IMR-90 (cell line): ENCODE measurements around the gene ANO4. TPM values are rescaled to one million over a fixed set of nuclear protein-coding genes. Genes with fewer than 3 reads are reported as not detected.

Experiments used
- ATAC-seq: fragments of 200-7000 bp; cut with Tn5 transposase; 2 replicates; pipeline ENCODE4 v1.9.1; 2020; ENCODE audit warnings: low read depth, mild to moderate bottlenecking, moderate library complexity
- BruUV-seq: library from RNA; stranded (reverse); fragments of 400-500 nt; replicated peaks from 2 replicates; lab custom pipeline; 2021; lab: Mats Ljungman, UMichigan
- CTCF ChIA-PET: fragments of 300-600 bp; formaldehyde crosslinking; extraction: SDS; loops from one replicate; lab custom pipeline; 2021; ENCODE audit warnings: antibody characterized with exemption; lab: Yijun Ruan, JAX
- POLR2A ChIA-PET: fragments of 300-600 bp; sonication (Branson Sonifier 250); formaldehyde crosslinking; loops from one replicate; lab custom pipeline; 2022; ENCODE audit warnings: antibody characterized with exemption; ENCODE audit not compliant: unreplicated experiment; lab: Charles Lee
- DNase-seq: peaks from one replicate; pipeline ENCODE4 v3.0.0; 2013
- H2AFZ ChIP-seq: replicated peaks from 2 replicates; pipeline ENCODE3; 2013; ENCODE audit warnings: low read length, mild to moderate bottlenecking; ENCODE audit not compliant: poor library complexity
- H2AK5ac ChIP-seq: 2 replicates; pipeline ENCODE4 v1.6.1; 2013; ENCODE audit warnings: low read depth, low read length, inconsistent platforms
- H2AK9ac ChIP-seq: replicated peaks from 2 replicates; pipeline ENCODE3; 2013; ENCODE audit warnings: mild to moderate bottlenecking, low read depth, low read length, moderate library complexity; ENCODE audit not compliant: poor library complexity
- H2BK120ac ChIP-seq: 2 replicates; pipeline ENCODE4 v1.6.1; 2013; ENCODE audit warnings: low read depth, low read length, inconsistent platforms
- H2BK15ac ChIP-seq: 3 replicates; pipeline ENCODE4 v1.6.1; 2013; ENCODE audit warnings: low read depth, low read length, inconsistent platforms
- H2BK20ac ChIP-seq: 2 replicates; pipeline ENCODE4 v1.6.1; 2013; ENCODE audit warnings: low read depth, mild to moderate bottlenecking, inconsistent platforms, low read length, moderate library complexity
- H2BK5ac ChIP-seq: 2 replicates; pipeline ENCODE4 v1.6.1; 2013; ENCODE audit warnings: mild to moderate bottlenecking, low read depth, low read length, inconsistent platforms; ENCODE audit not compliant: poor library complexity, severe bottlenecking
- H3K14ac ChIP-seq: replicated peaks from 2 replicates; pipeline ENCODE4 v1.6.1; 2013; ENCODE audit warnings: low read depth, low read length, inconsistent platforms
- H3K18ac ChIP-seq: 2 replicates; pipeline ENCODE4 v1.6.1; 2013; ENCODE audit warnings: low read depth, low read length, control low read depth
- H3K23ac ChIP-seq: 2 replicates; pipeline ENCODE4 v1.6.1; 2013; ENCODE audit warnings: low read depth, low read length, inconsistent platforms
- H3K27ac ChIP-seq: 2 replicates; pipeline ENCODE4 v1.5.1; 2013; ENCODE audit warnings: mild to moderate bottlenecking, control low read depth, low read length; ENCODE audit not compliant: insufficient read depth
- H3K27me3 ChIP-seq: 2 replicates; pipeline ENCODE4 v1.6.1; 2013; ENCODE audit warnings: low read length; ENCODE audit not compliant: control insufficient read depth, insufficient read depth
- H3K36me3 ChIP-seq: 2 replicates; pipeline ENCODE4 v1.6.1; 2013; ENCODE audit warnings: low read length, mixed read lengths; ENCODE audit not compliant: control insufficient read depth, insufficient read depth
- H3K4ac ChIP-seq: 2 replicates; pipeline ENCODE4 v1.6.1; 2013; ENCODE audit warnings: low read depth, low read length, inconsistent platforms
- H3K4me1 ChIP-seq: 2 replicates; pipeline ENCODE4 v1.6.1; 2013; ENCODE audit warnings: low read length, mixed read lengths; ENCODE audit not compliant: control insufficient read depth, insufficient read depth
- H3K4me2 ChIP-seq: 2 replicates; pipeline ENCODE4 v1.6.1; 2013; ENCODE audit warnings: low read depth, mild to moderate bottlenecking, control low read depth, low read length, moderate library complexity
- H3K4me3 ChIP-seq: 2 replicates; pipeline ENCODE4 v1.5.1; 2013; ENCODE audit warnings: low read depth, mild to moderate bottlenecking, control low read depth, low read length, moderate library complexity; ENCODE audit not compliant: insufficient read depth
- H3K56ac ChIP-seq: 2 replicates; pipeline ENCODE4 v1.6.1; 2013; ENCODE audit warnings: low read length, inconsistent platforms; ENCODE audit not compliant: insufficient read depth; ENCODE audit errors: extremely low read depth
- H3K79me1 ChIP-seq, 2 experiments: 2 replicates each; pipeline ENCODE4 v1.6.1; 2013; ENCODE audit warnings: low read length in 2 of 2, inconsistent platforms in 1 of 2, low read depth in 1 of 2
- H3K9ac ChIP-seq: 2 replicates; pipeline ENCODE4 v1.6.1; 2013; ENCODE audit warnings: low read depth, low read length, control low read depth
- H3K9me1 ChIP-seq: 2 replicates; pipeline ENCODE4 v1.6.1; 2013; ENCODE audit warnings: low read length, inconsistent platforms; ENCODE audit not compliant: insufficient read depth
- H3K9me3 ChIP-seq: 2 replicates; pipeline ENCODE4 v1.6.1; 2013; ENCODE audit warnings: low read length; ENCODE audit not compliant: control insufficient read depth, insufficient read depth
- H4K20me1 ChIP-seq: 2 replicates; pipeline ENCODE4 v1.6.1; 2013; ENCODE audit warnings: low read length, inconsistent platforms; ENCODE audit not compliant: insufficient read depth
- H4K5ac ChIP-seq: 2 replicates; pipeline ENCODE4 v1.6.1; 2013; ENCODE audit warnings: mild to moderate bottlenecking, low read depth, low read length, control low read depth
- H4K8ac ChIP-seq, 2 experiments: 2 replicates each; pipeline ENCODE4 v1.6.1; 2013; ENCODE audit warnings: low read depth in 2 of 2, low read length in 2 of 2, control low read depth in 1 of 2, inconsistent platforms in 1 of 2
- H4K91ac ChIP-seq: 2 replicates; pipeline ENCODE4 v1.6.1; 2013; ENCODE audit warnings: low read depth, low read length, inconsistent platforms; ENCODE audit not compliant: insufficient read depth
- BHLHE40 ChIP-seq: fragments of 150-350 bp; IDR thresholded peaks from 2 replicates; pipeline ENCODE4 v1.6.1; 2016; ENCODE audit warnings: mild to moderate bottlenecking, low read depth, low read length
- CHD1 ChIP-seq: IDR thresholded peaks from 2 replicates; pipeline ENCODE4 v1.6.1; 2012; ENCODE audit warnings: low read depth, low read length, improper control_type of control experiment
- FOS ChIP-seq: fragments of 150-350 bp; IDR thresholded peaks from 2 replicates; pipeline ENCODE4 v1.6.1; 2016; ENCODE audit warnings: low read depth, low read length
- MAFK ChIP-seq: IDR thresholded peaks from 2 replicates; pipeline ENCODE4 v1.6.1; 2012; ENCODE audit warnings: low read depth, low read length, improper control_type of control experiment
- MAZ ChIP-seq: IDR thresholded peaks from 2 replicates; pipeline ENCODE4 v1.6.1; 2012; ENCODE audit warnings: low read depth, mild to moderate bottlenecking, low read length, improper control_type of control experiment, moderate library complexity, borderline replicate concordance
- RCOR1 ChIP-seq: IDR thresholded peaks from 2 replicates; pipeline ENCODE4 v1.6.1; 2012; ENCODE audit warnings: mild to moderate bottlenecking, low read length, improper control_type of control experiment; ENCODE audit not compliant: insufficient replicate concordance
- SMC3 ChIP-seq: fragments of 150-350 bp; IDR thresholded peaks from 2 replicates; pipeline ENCODE4 v1.6.1; 2016; ENCODE audit warnings: low read depth, mild to moderate bottlenecking, antibody characterized with exemption, low read length, moderate library complexity
- WGBS, 2 experiments: methylation state at CpG; one replicate each; pipeline versions ENCODE4 v1.1.5 to v1.1.7; 2013; ENCODE audit warnings: missing lambda C conversion rate in 2 of 2; ENCODE audit not compliant: insufficient read length in 1 of 2; ENCODE audit errors: extremely low coverage in 2 of 2; 5-methylcytosine and 5-hydroxymethylcytosine counted together
- dilution Hi-C: fragments of 300-500 bp; cut with HindIII; formaldehyde crosslinking; loops from one replicate; pipeline ENCODE4 v1.14.3; 2018; ENCODE audit warnings: low sequenced_read_pairs; ENCODE audit not compliant: unreplicated experiment
- in situ Hi-C: fragments of 300-500 bp; cut with MboI; formaldehyde crosslinking; loops from 3 replicates; pipeline ENCODE4 v1.14.3; 2019; ENCODE audit warnings: low sequenced_read_pairs, inconsistent platforms, mixed read lengths
- intact Hi-C: fragments of 100-400 bp; cut with micrococcal nuclease; formaldehyde crosslinking; loops from 2 replicates; pipeline ENCODE4 v1.10.0; 2022
- polyA plus RNA-seq, 3 experiments: library from polyadenylated mRNA; depleted of rRNA; stranded (reverse); fragments of >200 nt; gene quantifications; 2 replicates each; pipeline ENCODE4 v1.2.3, GENCODE V29; 2012; ENCODE audit warnings: low replicate concordance in 1 of 3
- total RNA-seq: library from RNA; depleted of rRNA; stranded (reverse); fragments of >200 nt; gene quantifications from 2 replicates; pipeline ENCODE4 v1.2.3, GENCODE V29; 2012
- TF ChIP-seq, protein P1 (sequence below): fragments of 150-350 bp; IDR thresholded peaks from 2 replicates; pipeline ENCODE4 v1.6.1; 2016; ENCODE audit warnings: low read depth, mild to moderate bottlenecking, low read length, moderate library complexity, borderline replicate concordance
- TF ChIP-seq, protein P2 (sequence below): fragments of 150-350 bp; IDR thresholded peaks from 2 replicates; pipeline ENCODE4 v1.6.1; 2017; ENCODE audit warnings: mild to moderate bottlenecking, antibody characterized with exemption, low read length, low read depth
- TF ChIP-seq, protein P3 (sequence below): conservative IDR thresholded peaks from 2 replicates; pipeline ENCODE4 v1.5.1; 2012; ENCODE audit warnings: mild to moderate bottlenecking, low read depth, low read length, improper control_type of control experiment

The ANO4 gene
- total and polyA plus RNA-seq, 2 of the 4 experiments (the other 2 are of a cell fraction), result 4.7 to 10.2 TPM

DNA sequence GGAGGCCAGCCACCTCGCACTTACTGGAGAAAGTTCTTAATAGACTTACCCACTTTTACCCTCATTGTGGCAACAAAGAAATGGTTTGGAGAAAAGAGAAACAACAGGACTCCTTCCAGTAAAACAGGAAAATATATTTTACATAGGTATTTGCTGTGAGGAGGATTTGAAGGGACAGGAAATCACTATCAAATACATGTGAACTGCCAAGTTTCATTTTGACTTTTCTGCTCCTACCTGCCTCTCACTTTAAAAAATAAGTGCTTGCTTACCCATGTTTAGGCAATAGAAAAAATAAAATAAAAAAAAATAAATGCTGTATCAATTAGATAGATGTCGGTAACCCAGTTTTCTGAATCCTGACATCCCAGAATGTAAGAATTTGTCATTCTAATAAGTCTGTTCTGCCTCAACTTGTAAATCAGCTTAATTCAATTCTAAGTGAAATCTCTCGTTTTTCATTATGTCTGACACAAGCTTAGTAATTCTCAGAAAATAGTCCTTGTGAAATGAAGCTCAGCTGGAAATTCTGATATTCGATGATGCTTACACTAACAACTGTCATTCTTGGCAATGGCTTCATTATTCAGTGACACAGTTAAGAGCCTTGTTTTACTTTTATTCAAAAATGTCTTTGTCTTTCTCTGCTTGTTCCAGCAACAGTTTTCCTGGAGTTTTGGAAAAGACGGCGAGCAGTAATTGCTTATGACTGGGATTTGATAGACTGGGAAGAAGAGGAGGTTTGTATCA lies 284.1 kb downstream of the ANO4 start:
- no TSS peak for BruUV-seq
- Histone ChIP-seq H3K9me1 (peaks cover 6% of the 10 kb centered on the region; the same call in 1 of the 2 replicates), H3K4me2 (no peak overlapping the region), H3K9me3 (no peaks in the 10 kb centered on the region; the same call in 1 of the 2 replicates), H2BK5ac (no peak overlapping the region), H3K14ac (no peak overlapping the region), H3K27ac (no peak overlapping the region), H4K20me1 (no peaks in the 10 kb centered on the region), H2AK5ac (no peak overlapping the region), H2BK120ac (no peak overlapping the region), H2AK9ac (no peak overlapping the region), H3K4ac (no peak overlapping the region), H3K27me3 (no peaks in the 10 kb centered on the region), H3K9ac (no peak overlapping the region), H4K8ac (no peak overlapping the region), H3K23ac (no peak overlapping the region), H2BK15ac (no peak overlapping the region), H2AFZ (no peak overlapping the region), H3K79me1 (no peaks in the 10 kb centered on the region), H3K36me3 (peaks cover 11% of the 10 kb centered on the region), H4K5ac (no peak overlapping the region), H2BK20ac (no peak overlapping the region), H3K18ac (no peak overlapping the region), H4K91ac (no peak overlapping the region), H3K56ac (no peak overlapping the region), H3K4me3 (no peak overlapping the region), H3K4me1 (peaks cover 7% of the 10 kb centered on the region)
- intact Hi-C loops (no loop called here), dilution Hi-C loops (no loop called here), in situ Hi-C loops (no loop called here)
- TF ChIP-seq BHLHE40 (no peak), FOS (no peak), MAFK (no peak), RCOR1 (no peak), MAZ (no peak), CHD1 (no peak), SMC3 (no peak)
- TF ChIP-seq, protein P1, sequence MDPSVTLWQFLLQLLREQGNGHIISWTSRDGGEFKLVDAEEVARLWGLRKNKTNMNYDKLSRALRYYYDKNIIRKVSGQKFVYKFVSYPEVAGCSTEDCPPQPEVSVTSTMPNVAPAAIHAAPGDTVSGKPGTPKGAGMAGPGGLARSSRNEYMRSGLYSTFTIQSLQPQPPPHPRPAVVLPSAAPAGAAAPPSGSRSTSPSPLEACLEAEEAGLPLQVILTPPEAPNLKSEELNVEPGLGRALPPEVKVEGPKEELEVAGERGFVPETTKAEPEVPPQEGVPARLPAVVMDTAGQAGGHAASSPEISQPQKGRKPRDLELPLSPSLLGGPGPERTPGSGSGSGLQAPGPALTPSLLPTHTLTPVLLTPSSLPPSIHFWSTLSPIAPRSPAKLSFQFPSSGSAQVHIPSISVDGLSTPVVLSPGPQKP, result no peak
- TF ChIP-seq, protein P2, sequence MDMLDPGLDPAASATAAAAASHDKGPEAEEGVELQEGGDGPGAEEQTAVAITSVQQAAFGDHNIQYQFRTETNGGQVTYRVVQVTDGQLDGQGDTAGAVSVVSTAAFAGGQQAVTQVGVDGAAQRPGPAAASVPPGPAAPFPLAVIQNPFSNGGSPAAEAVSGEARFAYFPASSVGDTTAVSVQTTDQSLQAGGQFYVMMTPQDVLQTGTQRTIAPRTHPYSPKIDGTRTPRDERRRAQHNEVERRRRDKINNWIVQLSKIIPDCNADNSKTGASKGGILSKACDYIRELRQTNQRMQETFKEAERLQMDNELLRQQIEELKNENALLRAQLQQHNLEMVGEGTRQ, result no peak
- TF ChIP-seq, protein P3, sequence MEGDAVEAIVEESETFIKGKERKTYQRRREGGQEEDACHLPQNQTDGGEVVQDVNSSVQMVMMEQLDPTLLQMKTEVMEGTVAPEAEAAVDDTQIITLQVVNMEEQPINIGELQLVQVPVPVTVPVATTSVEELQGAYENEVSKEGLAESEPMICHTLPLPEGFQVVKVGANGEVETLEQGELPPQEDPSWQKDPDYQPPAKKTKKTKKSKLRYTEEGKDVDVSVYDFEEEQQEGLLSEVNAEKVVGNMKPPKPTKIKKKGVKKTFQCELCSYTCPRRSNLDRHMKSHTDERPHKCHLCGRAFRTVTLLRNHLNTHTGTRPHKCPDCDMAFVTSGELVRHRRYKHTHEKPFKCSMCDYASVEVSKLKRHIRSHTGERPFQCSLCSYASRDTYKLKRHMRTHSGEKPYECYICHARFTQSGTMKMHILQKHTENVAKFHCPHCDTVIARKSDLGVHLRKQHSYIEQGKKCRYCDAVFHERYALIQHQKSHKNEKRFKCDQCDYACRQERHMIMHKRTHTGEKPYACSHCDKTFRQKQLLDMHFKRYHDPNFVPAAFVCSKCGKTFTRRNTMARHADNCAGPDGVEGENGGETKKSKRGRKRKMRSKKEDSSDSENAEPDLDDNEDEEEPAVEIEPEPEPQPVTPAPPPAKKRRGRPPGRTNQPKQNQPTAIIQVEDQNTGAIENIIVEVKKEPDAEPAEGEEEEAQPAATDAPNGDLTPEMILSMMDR, result no peak
- ATAC-seq (no peak), DNase-seq (no peak)
- WGBS, 2 experiments, result no CpG with 5 or more reads among the region's 6 CpGs
- ChIA-PET POLR2A (no interaction called here), CTCF (no interaction called here)
